A549 treated with Mapracorat at 1 μM for 4 hours (cell line): ENCODE data around the gene PRAMEF15. TPM values are rescaled to one million over a fixed set of nuclear protein-coding genes. Genes with fewer than 3 reads are reported as not detected.

Experiments used
- total RNA-seq: library from RNA; stranded (reverse); fragments of 200-300 nt; extraction: Qiagen RNA extraction; gene quantifications from 5 replicates; pipeline ENCODE4 v1.2.3, GENCODE V29; 2022

The PRAMEF15 gene
- total RNA-seq = not detected in 5 replicates

GRCh38 chr1:13315281-13315680, at the start of gene PRAMEF15:
Gene PRAMEF15 (plus strand): TSS chr1:13315581. CDS start chr1:13318408, 2,827 bp downstream.

DNA sequence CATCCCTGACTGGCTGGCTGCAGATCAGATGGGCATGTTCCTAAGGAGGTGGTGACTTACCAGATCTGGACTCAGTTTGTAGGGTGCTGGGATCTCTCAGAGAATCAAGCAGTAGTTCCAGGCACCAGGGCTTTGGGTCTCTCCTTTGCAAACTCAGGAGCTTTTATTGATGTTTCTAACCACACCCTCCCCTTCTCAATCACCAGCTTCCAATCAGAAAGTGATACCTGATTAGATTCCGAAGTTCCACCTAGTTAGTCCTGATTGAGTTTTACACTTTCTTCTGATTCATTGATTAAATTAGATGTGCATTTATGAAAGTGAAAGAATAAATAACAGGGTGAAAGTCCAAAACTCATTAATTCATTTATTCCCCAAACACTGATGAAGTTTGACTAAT, 30.3 kb upstream of the PRAMEF15 start, which contains the start of gene PRAMEF8:
Gene PRAMEF8, minus strand, starts transcription at position 101 of the 400 bp plus-strand sequence. CDS start 1,046 bp downstream, outside the sequence.

GRCh38 chr1:13303239-13303638, 12.1 kb upstream of the PRAMEF15 start, which contains the start of gene PRAMEF33:
Gene PRAMEF33 (plus strand): TSS chr1:13303539. CDS start chr1:13305955, 2,416 bp downstream.

GRCh38 chr1:13347034-13347433, 31.7 kb downstream of the PRAMEF15 start, which contains the start of gene PRAMEF14:
Gene PRAMEF14 (minus strand): TSS chr1:13347134. CDS start chr1:13345314, 1,820 bp downstream.

Other genes starting within 250 kb of the PRAMEF15 start
- not detected in 5 replicates for gene PRAMEF25, start 244.8 kb upstream of the PRAMEF15 start, total RNA-seq
- not detected in 5 replicates for gene HNRNPCL2, start 198.7 kb upstream of the PRAMEF15 start, total RNA-seq
- gene PRAMEF26, start 159.6 kb upstream of the PRAMEF15 start, total RNA-seq = not detected in 5 replicates
- gene HNRNPCL4, start 149.9 kb upstream of the PRAMEF15 start, total RNA-seq = not detected in 5 replicates
- not detected in 5 replicates for gene PRAMEF9, start 143.7 kb upstream of the PRAMEF15 start, total RNA-seq
- gene PRAMEF13, start 114.2 kb upstream of the PRAMEF15 start, total RNA-seq = not detected in 5 replicates
- not detected in 5 replicates for gene PRAMEF18, start 89.4 kb upstream of the PRAMEF15 start, total RNA-seq
- gene PRAMEF5, start 61.4 kb upstream of the PRAMEF15 start, total RNA-seq = not detected in 5 replicates
- gene PRAMEF8, start 30.4 kb upstream of the PRAMEF15 start, total RNA-seq = not detected in 5 replicates
- not detected in 5 replicates for gene PRAMEF33, start 12.0 kb upstream of the PRAMEF15 start, total RNA-seq
- gene PRAMEF14, start 31.6 kb downstream of the PRAMEF15 start, total RNA-seq = not detected in 5 replicates
- not detected in 5 replicates for gene PRAMEF19, start 56.4 kb downstream of the PRAMEF15 start, total RNA-seq
- not detected in 5 replicates for gene PRAMEF17, start 74.1 kb downstream of the PRAMEF15 start, total RNA-seq
- not detected in 5 replicates for gene PRAMEF20, start 94.9 kb downstream of the PRAMEF15 start, total RNA-seq
- gene LRRC38, start 198.4 kb downstream of the PRAMEF15 start, total RNA-seq = 0.06 TPM in 1 of 5 replicates, not detected in the others